Hindlimb muscle (tissue), 1 donor: ENCODE results near the gene CNTN6. TPM values are rescaled to one million over a fixed set of nuclear protein-coding genes. Genes with fewer than 3 reads are reported as not detected.
"Not testable (repeated sequence)": the region's sequence is repeated elsewhere in the genome, so short reads cannot be mapped to it uniquely, and the experiment has no call there.

ENCODE experiments used
- DNase-seq: peaks from one replicate; pipeline ENCODE4 v3.0.0-alpha.2; 2013
- polyA plus RNA-seq: library from polyadenylated mRNA; unstranded; fragments of 120-200 nt; gene quantifications from one replicate; pipeline ENCODE4 v1.2.1, GENCODE V29; 2013; ENCODE audit not compliant: insufficient read length

The CNTN6 gene
- polyA plus RNA-seq, 1 donor, result 0.59 TPM

GRCh38 chr3:1288805-1289494 lies 196.1 kb downstream of the CNTN6 start:
- no peak for DNase-seq

DNA sequence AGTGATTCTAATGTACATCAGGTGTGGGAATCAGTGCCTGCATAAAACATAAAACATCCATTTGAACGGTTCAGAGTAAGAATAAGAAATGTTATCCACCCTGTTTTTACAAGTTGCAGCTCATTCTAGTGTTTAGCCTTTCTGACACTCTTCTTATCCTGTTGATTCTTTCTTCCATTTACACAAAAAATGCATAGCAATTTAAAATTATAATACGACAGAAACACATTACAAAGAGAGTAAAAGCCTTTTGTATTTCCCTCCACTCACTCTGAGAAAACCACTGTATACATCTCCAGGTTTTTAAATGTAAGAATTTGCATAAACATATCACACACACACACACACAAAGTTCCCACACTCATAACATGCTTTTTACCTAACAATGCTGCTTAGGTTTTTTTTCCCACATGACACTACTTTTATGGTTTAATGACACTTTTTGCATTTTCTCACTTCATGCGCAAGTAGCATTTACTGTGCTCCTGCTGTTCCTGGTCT lies 199.8 kb downstream of the CNTN6 start:
- no peak for DNase-seq

DNA sequence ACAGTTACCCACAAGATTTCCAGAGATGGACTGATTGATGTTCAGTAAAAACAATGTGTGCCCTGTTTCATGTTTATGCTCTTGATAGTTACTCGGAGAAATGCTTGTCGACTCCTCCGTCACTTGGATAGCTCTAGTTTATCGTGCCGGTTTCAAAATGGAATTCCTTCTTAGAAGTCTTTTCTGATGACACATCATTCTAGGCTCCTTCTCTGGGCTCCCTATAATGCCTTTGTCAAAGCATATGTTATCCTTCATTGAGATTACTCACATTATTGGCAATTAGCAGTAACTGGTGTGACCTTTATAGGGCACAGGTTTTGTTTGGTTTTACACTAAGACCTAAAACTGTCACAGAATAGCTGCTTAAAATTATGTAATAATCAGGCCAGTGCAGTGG lies 201.8 kb downstream of the CNTN6 start:
- DNase-seq, result no peak

GRCh38 chr3:1318296-1319005 lies 225.6 kb downstream of the CNTN6 start:
- no peak for DNase-seq

GRCh38 chr3:1326546-1326945 lies 233.7 kb downstream of the CNTN6 start:
- no peak for DNase-seq

GRCh38 chr3:1330107-1330506 lies 237.3 kb downstream of the CNTN6 start:
- no peak for DNase-seq

DNA sequence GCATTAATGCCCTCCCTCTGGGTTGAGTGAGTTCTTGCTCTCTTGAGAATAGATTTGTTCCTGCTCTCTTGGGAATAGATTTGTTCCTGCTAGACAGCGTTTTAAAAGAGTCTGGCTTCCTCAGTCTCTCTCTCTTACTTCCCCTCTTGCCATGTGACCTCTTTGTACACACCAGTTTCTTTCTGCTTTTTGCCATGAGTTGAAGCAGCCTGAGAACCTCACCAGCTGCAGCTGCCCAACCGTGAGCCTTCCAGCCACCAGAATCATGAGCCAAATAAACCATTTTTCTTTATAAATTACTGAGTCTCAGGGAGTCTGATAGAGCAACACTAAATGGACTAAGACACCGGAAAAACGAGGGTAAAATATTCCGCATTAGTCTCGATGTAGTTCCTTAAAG lies 253.6 kb downstream of the CNTN6 start:
- DNase-seq, result no peak

GRCh38 chr3:1348547-1348946 lies 255.7 kb downstream of the CNTN6 start:
- DNase-seq, result no peak

DNA sequence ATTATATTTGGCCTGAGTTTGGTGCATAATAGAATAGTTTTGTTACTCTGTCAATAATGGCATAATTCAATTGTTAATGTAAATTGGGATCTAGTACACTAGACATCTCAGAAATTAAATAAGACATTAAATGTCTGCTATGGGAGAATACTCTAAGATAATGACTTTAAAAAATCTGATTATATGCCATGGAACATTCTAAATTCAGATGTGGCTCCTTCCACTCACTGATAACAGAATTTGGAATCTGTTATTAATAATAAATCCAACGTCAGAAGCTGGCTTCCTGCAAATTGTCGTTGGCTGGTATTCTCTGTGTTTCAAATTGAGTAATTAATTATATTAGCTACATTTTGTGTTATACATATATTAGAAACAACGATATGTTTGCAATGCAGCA lies 258.1 kb downstream of the CNTN6 start:
- DNase-seq, result no peak

DNA sequence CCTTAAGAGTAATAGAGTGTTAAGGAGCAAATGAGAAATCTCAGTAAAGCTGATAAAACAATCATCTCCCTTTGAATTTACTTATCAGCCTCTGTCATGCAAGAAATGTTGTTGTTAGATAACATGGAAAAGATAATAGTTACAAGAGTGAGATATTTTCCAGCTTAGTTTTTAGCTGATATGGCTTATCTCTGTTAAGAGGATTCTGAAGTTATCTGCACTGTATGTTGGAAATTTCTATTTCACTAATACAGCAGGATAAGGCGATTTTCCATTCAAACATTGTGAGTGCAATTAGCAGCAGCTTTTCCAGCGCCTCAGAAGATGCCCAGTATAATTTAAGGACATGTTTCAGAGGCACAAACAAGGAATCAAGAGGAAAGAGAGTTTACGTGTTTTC lies 262.9 kb downstream of the CNTN6 start:
- no peak for DNase-seq

- no peak for DNase-seq
These were observed 263.3 kb downstream of the CNTN6 start for GRCh38 chr3:1356101-1356500.

- DNase-seq, result no peak
These were observed 272.7 kb downstream of the CNTN6 start for GRCh38 chr3:1365528-1365927.

DNA sequence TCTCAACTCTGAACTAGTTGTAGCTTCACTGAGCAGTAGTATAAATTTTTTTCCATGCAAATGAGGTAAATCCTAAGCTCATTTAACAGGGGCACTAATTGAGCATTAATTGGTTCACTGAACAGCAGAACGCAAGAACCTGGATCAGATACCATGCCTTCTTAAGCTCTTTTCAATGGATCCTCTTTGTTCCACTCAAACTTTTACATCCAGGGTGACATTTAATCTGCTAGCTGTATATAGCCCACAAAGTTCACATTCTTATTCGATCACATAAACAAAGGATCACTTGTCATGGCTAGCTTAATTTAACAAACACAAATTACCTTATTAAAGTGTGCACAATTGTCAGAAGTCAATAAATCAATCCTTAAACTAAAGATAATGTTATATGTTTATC lies 281.6 kb downstream of the CNTN6 start:
- DNase-seq, result no peak

DNA sequence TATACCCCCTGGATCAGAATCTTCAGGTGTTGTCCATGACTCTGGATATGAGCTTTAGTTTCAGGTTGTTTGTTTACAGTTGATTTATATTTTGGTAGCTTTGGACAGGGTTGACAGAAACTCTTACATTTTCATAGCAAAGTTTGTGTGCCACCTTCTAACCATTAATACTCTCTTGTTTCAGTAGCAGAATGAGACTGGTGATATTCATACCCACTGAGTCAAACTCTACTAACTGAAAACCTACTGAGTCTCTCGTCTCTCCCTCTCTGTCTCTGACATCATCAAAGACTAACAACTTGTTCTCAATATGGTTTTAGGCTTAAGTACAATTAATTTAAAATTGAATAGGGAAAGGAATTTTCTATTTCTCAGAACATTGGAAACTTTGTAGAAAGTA lies 282.3 kb downstream of the CNTN6 start:
- DNase-seq, result no peak

DNA sequence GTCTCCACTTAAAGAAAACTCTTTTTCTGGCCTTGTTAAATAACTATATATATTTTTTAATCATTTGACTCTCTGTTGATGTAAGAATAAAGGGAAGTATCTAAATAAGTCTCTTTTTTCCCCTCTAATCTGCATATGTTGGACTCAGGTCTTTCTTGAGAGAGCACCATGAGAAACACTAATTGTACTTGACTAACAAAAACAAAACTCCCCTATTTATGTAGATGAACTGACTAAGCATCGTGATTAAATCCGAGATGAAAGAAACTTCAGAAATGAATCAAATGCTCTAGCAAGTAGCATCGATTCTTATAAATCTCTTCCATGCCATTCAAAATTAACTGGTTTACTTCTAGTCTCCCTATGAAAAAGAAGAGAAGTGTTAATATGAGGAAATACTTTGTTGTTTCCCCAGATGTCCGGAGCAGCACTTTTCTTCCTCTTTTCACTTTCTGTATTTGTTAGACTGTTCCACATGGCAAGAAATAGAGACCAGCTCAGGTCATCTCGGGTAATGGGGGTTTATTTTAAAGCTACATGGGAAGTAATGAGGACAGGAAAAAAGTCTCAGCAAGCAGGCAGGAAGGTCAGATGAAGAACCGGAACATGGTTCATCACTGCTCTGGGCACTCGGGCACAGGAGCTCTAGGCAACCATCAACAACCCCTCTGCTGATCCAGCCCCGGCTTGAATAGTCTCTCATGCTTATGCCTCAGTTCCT lies 288.3 kb downstream of the CNTN6 start:
- peak; percentile 16 for DNase-seq

- no peak for DNase-seq
These were observed 288.8 kb downstream of the CNTN6 start for GRCh38 chr3:1381647-1382036.

- DNase-seq, result not testable (repeated sequence)
These were observed 294.6 kb downstream of the CNTN6 start for GRCh38 chr3:1387396-1387905.

DNA sequence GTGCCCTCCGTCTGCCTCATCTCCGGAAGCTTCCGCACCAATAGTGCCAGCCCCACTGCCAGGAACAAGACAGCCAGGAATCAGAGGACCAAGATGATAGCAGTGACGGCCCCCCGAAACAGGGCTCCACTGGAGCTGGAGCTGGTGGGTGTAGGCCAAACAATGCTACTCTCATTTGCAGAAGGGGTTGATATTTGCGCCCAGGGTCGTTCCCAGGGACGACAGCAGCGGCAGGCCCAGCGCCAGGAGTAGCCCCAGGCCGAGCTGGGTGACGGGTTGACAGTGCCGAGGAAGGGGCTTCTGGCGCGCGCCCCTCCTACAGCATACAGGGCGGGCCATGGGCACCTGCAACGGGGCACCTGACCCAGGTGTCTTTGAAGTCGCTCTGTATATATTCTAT lies 301.4 kb downstream of the CNTN6 start:
- DNase-seq, result no peak

GRCh38 chr3:1400571-1400970 lies 307.7 kb downstream of the CNTN6 start:
- no peak for DNase-seq

- no peak for DNase-seq
These were observed 311.6 kb downstream of the CNTN6 start for GRCh38 chr3:1404270-1404962.

DNA sequence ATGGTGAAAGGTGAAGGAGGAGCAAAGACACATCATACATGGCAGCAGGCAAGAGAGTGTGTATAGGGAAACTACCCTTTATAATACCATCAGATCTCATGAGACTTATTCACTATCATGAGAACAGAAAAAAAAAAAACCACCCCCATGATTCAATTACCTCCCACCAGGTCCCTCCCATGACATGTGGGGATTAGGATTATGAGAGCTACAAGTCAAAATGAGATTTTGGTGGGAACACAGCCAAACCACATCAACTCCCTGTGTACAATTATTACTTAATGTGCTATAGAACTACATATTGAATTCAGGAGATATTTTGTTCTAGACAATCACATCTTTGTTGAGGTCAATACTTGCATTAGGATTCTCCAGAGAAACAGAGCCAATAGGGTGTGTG lies 313.4 kb downstream of the CNTN6 start:
- no peak for DNase-seq

GRCh38 chr3:1421577-1421976 lies 328.8 kb downstream of the CNTN6 start:
- no peak for DNase-seq
